ENCODE results near the gene CD63.

GRCh38 chr12:55694651-55695050, 34.2 kb downstream of the CD63 start:
- no peak for TF ChIP-seq CTCF (conservative IDR thresholded peaks at IDR 0.05; ENCODE audit: low read depth, low read length)
- TF ChIP-seq EZH2 (IDR thresholded peaks at IDR 0.05; ENCODE audit: borderline replicate concordance, low read depth, low read length, poor library complexity, severe bottlenecking), result no peak
